Measurements from ENCODE around the gene TIMP2. TPM values are rescaled to one million over a fixed set of nuclear protein-coding genes. Genes with fewer than 3 reads are reported as not detected.

TIMP2 gene
- total and polyA plus RNA-seq, 2 experiments from 2014 or later, result 10.6 to 22.5 TPM

- Histone ChIP-seq H3K36me3 (ENCODE audit: insufficient read depth) (peaks cover 52% of the 10 kb centered on the region), H3K27me3 (ENCODE audit: insufficient read depth) (no peaks in the 10 kb centered on the region), H4K20me1 (replicated peaks; ENCODE audit: insufficient read depth) (peaks cover 20% of the 10 kb centered on the region), H3F3A (replicated peaks; ENCODE audit: low read depth) (peaks cover 12% of the 10 kb centered on the region; the same call in 1 of the 2 replicates), H3K79me2 (replicated peaks; ENCODE audit: insufficient read depth) (peaks cover 8% of the 10 kb centered on the region), H3K4me2 (no peak overlapping the region), H3K4me1 (ENCODE audit: insufficient read depth) (no peaks in the 10 kb centered on the region), H3K27ac (ENCODE audit: low read depth) (no peak overlapping the region), H2AFZ (no peak overlapping the region), H3K9me2 (ENCODE audit: insufficient read depth) (no peaks in the 10 kb centered on the region), H3K4me3 (no peak overlapping the region)
- no peak for ATAC-seq
- H3K36me3 Mint-ChIP-seq (ENCODE audit: low read depth), result peaks cover 90% of the 10 kb centered on the region
- no peaks in the 10 kb centered on the region for H3K27me3 Mint-ChIP-seq (ENCODE audit: insufficient read depth, low read depth, poor library complexity)
- no peak overlapping the region for H3K27ac Mint-ChIP-seq
- no peaks in the 10 kb centered on the region; the same call in 2 of the 3 replicates for H3K9me3 Mint-ChIP-seq
- H3K4me1 Mint-ChIP-seq, result no peaks in the 10 kb centered on the region
- TF ChIP-seq REST (IDR thresholded peaks at IDR 0.05; ENCODE audit: unreplicated experiment) (no peak), CREB1 (CRISPR knock-in tag; IDR thresholded peaks at IDR 0.05; ENCODE audit: low read depth) (no peak), ZNF114 (CRISPR knock-in tag; IDR thresholded peaks at IDR 0.05) (no peak), STAT1 (IDR thresholded peaks at IDR 0.05; ENCODE audit: unreplicated experiment) (no peak), ZNF331 (CRISPR knock-in tag; IDR thresholded peaks at IDR 0.05; ENCODE audit: low read depth) (no peak), EZH2phosphoT487 (IDR thresholded peaks at IDR 0.05; ENCODE audit: unreplicated experiment) (no peak), NANOG (IDR thresholded peaks at IDR 0.05; ENCODE audit: borderline replicate concordance) (no peak), CTCF (conservative IDR thresholded peaks at IDR 0.05; ENCODE audit: low read depth in 2 of 2) (no peak), ZNF462 (CRISPR knock-in tag; IDR thresholded peaks at IDR 0.05) (no peak)
- DNase-seq (ENCODE audit: low spot score), result no peak
- H3K4me3 Mint-ChIP-seq, result no peak overlapping the region
These were observed 105.1 kb downstream of the TIMP2 start for GRCh38 chr17:78819806-78820792.

All from GM23338 (cell line).